Astrocyte (in vitro differentiated cells and primary cell): Measurements from ENCODE around the gene GALNT2. TPM values are rescaled to one million over a fixed set of nuclear protein-coding genes. Genes with fewer than 3 reads are reported as not detected.

Source experiments
- DNase-seq: peaks from one replicate; pipeline ENCODE4 v3.0.0-alpha.2; 2010; ENCODE audit warnings: low read depth
- FAIRE-seq: peaks from 2 replicates; lab custom pipeline; 2011; peaks lifted over from hg19 to GRCh38; lab: Jason Lieb, UNC
- H2AFZ ChIP-seq: 2 replicates; pipeline ENCODE4 v1.6.0; 2012; ENCODE audit warnings: low read depth, low read length, inconsistent platforms
- H3K27ac ChIP-seq: 2 replicates; pipeline ENCODE4 v1.5.1; 2011; ENCODE audit warnings: low read depth, low read length, inconsistent platforms
- H3K27me3 ChIP-seq: 2 replicates; pipeline ENCODE4 v1.6.0; 2011; ENCODE audit warnings: low read length, inconsistent platforms; ENCODE audit not compliant: insufficient read depth
- H3K36me3 ChIP-seq: 2 replicates; pipeline ENCODE4 v1.5.1; 2011; ENCODE audit warnings: low read length, inconsistent platforms; ENCODE audit not compliant: insufficient read depth
- H3K4me1 ChIP-seq: 2 replicates; pipeline ENCODE4 v1.5.1; 2011; ENCODE audit warnings: low read length, inconsistent platforms; ENCODE audit not compliant: insufficient read depth
- H3K4me2 ChIP-seq: 2 replicates; pipeline ENCODE4 v1.6.0; 2012; ENCODE audit warnings: low read length, inconsistent platforms
- H3K4me3 ChIP-seq: 2 replicates; pipeline ENCODE4 v1.5.1; 2011; ENCODE audit warnings: low read depth, mild to moderate bottlenecking, low read length, inconsistent platforms; ENCODE audit not compliant: insufficient read depth
- H3K79me2 ChIP-seq: 2 replicates; pipeline ENCODE4 v1.6.0; 2012; ENCODE audit warnings: mild to moderate bottlenecking, low read length, inconsistent platforms; ENCODE audit not compliant: insufficient read depth
- H3K9ac ChIP-seq: 2 replicates; pipeline ENCODE4 v1.6.0; 2012; ENCODE audit warnings: mild to moderate bottlenecking, low read length, inconsistent platforms
- H3K9me3 ChIP-seq: 2 replicates; pipeline ENCODE4 v1.5.1; 2012; ENCODE audit warnings: low read depth, mild to moderate bottlenecking, low read length, inconsistent platforms; ENCODE audit not compliant: insufficient read depth
- H4K20me1 ChIP-seq: 2 replicates; pipeline ENCODE4 v1.6.0; 2012; ENCODE audit warnings: low read length, inconsistent platforms; ENCODE audit not compliant: insufficient read depth
- H3K27ac Mint-ChIP-seq: one replicate; pipeline ENCODE4 v1.8.0; 2021; ENCODE audit warnings: mild to moderate bottlenecking, mixed read lengths; ENCODE audit not compliant: unreplicated experiment
- H3K27me3 Mint-ChIP-seq: one replicate; pipeline ENCODE4 v1.8.0; 2021; ENCODE audit warnings: low read depth, mixed read lengths; ENCODE audit not compliant: unreplicated experiment
- H3K36me3 Mint-ChIP-seq: one replicate; pipeline ENCODE4 v1.8.0; 2021; ENCODE audit warnings: low read depth, mixed read lengths; ENCODE audit not compliant: unreplicated experiment
- H3K4me1 Mint-ChIP-seq: one replicate; pipeline ENCODE4 v1.8.0; 2021; ENCODE audit warnings: low read depth, mixed read lengths; ENCODE audit not compliant: unreplicated experiment
- H3K4me3 Mint-ChIP-seq: one replicate; pipeline ENCODE4 v1.8.0; 2021; ENCODE audit warnings: mild to moderate bottlenecking, moderate library complexity, mixed read lengths; ENCODE audit not compliant: unreplicated experiment
- H3K9me3 Mint-ChIP-seq: one replicate; pipeline ENCODE4 v1.8.0; 2021; ENCODE audit warnings: mild to moderate bottlenecking, mixed read lengths; ENCODE audit not compliant: unreplicated experiment
- EZH2 ChIP-seq: IDR thresholded peaks from 2 replicates; pipeline ENCODE4 v1.6.1; 2012; ENCODE audit warnings: mild to moderate bottlenecking, low read length, inconsistent platforms; ENCODE audit not compliant: insufficient read depth
- total RNA-seq: library from RNA; stranded (reverse); gene quantifications from 2 replicates; pipeline ENCODE4 v1.2.1, GENCODE V29; 2021
- TF ChIP-seq, protein P1 (sequence below): IDR thresholded peaks from 2 replicates; pipeline ENCODE4 v1.5.1; 2011; ENCODE audit warnings: low read depth, mild to moderate bottlenecking, inconsistent platforms, low read length, moderate library complexity; ENCODE audit not compliant: insufficient read depth

The GALNT2 gene
- total RNA-seq, 1 donor from 2014 or later, result 507 TPM

DNA sequence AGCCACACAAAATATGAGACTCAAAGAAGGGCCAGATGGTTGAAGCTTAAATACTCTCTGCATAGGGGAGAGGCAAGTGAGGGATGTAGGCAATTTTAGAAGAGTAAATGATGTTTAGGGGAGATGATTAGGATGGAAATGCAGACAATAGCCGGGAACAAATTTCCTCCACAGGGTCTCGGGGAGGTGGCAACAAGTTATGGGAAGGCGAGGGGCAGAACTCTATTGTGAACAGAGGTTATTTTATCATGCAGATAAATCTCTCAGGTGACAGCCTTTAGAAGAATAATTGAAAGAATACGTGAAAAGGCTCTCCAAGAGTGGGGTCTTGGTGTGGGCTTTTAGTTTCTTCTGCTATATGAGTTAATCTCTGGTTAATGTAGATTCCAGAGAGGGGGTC, 166.7 kb downstream of the GALNT2 start:
- peaks cover 18% of the 10 kb centered on the region for H3K4me1 ChIP-seq
- H3K27me3 Mint-ChIP-seq, result no peaks in the 10 kb centered on the region
- peaks cover 6% of the 10 kb centered on the region for H3K36me3 ChIP-seq
- H3K4me3 ChIP-seq, result no peak overlapping the region
- peaks cover 38% of the 10 kb centered on the region for H3K36me3 Mint-ChIP-seq
- H3K27me3 ChIP-seq, result no peaks in the 10 kb centered on the region
- peak overlapping the region; percentile 76 for H3K27ac Mint-ChIP-seq
- no peak overlapping the region for H2AFZ ChIP-seq
- H4K20me1 ChIP-seq, result peaks cover 45% of the 10 kb centered on the region
- no peak overlapping the region for H3K4me2 ChIP-seq
- H3K9me3 ChIP-seq, result no peaks in the 10 kb centered on the region
- H3K79me2 ChIP-seq, result peaks cover 14% of the 10 kb centered on the region
- TF ChIP-seq EZH2, result no peak
- TF ChIP-seq, protein P1, sequence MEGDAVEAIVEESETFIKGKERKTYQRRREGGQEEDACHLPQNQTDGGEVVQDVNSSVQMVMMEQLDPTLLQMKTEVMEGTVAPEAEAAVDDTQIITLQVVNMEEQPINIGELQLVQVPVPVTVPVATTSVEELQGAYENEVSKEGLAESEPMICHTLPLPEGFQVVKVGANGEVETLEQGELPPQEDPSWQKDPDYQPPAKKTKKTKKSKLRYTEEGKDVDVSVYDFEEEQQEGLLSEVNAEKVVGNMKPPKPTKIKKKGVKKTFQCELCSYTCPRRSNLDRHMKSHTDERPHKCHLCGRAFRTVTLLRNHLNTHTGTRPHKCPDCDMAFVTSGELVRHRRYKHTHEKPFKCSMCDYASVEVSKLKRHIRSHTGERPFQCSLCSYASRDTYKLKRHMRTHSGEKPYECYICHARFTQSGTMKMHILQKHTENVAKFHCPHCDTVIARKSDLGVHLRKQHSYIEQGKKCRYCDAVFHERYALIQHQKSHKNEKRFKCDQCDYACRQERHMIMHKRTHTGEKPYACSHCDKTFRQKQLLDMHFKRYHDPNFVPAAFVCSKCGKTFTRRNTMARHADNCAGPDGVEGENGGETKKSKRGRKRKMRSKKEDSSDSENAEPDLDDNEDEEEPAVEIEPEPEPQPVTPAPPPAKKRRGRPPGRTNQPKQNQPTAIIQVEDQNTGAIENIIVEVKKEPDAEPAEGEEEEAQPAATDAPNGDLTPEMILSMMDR, result no peak
- no peak overlapping the region for H3K4me3 Mint-ChIP-seq
- no peak overlapping the region for H3K9ac ChIP-seq
- H3K9me3 Mint-ChIP-seq, result no peaks in the 10 kb centered on the region
- DNase-seq (no peak), FAIRE-seq (no peak)
- peaks cover 31% of the 10 kb centered on the region for H3K4me1 Mint-ChIP-seq
- H3K27ac ChIP-seq, result no peak overlapping the region

DNA sequence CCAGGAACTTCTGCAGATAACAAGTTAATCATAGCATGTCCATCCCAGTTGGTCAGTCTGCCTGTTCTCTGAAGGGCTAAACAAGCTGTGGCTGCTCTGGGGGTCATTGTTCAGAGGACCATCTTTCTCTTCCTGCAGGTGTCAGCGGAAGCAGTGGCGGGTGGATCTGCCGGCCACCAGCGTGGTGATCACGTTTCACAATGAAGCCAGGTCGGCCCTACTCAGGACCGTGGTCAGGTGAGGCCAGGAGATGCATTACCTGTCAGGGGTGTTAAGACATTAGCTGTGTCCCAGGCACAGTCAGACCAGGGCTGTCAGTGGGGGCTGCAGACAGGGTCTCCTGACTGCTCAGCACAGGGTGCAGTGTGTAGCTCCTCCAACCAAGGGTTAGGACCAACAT, 168.8 kb downstream of the GALNT2 start:
- DNase-seq (no peak), FAIRE-seq (no peak)
- H3K4me1 Mint-ChIP-seq, result peaks cover 30% of the 10 kb centered on the region

More for the DNA sequence above, 168.8 kb downstream of the GALNT2 start:
- H3K27me3 ChIP-seq, result no peaks in the 10 kb centered on the region
- peaks cover 8% of the 10 kb centered on the region for H3K36me3 ChIP-seq
- Mint-ChIP-seq H3K27me3 (no peaks in the 10 kb centered on the region), H3K36me3 (peaks cover 42% of the 10 kb centered on the region), H3K9me3 (no peaks in the 10 kb centered on the region), H3K4me3 (no peak overlapping the region), H3K27ac (no peak overlapping the region)
- no peak overlapping the region for H3K4me3 ChIP-seq
- peaks cover 18% of the 10 kb centered on the region for H3K4me1 ChIP-seq
- no peak overlapping the region for H3K4me2 ChIP-seq
- no peak overlapping the region for H2AFZ ChIP-seq
- H3K9me3 ChIP-seq, result no peaks in the 10 kb centered on the region
- TF ChIP-seq EZH2, result no peak
- TF ChIP-seq, protein P1, result no peak
- H4K20me1 ChIP-seq, result peaks cover 28% of the 10 kb centered on the region
- peaks cover 10% of the 10 kb centered on the region for H3K79me2 ChIP-seq
- H3K9ac ChIP-seq, result no peak overlapping the region
- H3K27ac ChIP-seq, result no peak overlapping the region
